ENCODE data around the gene TBX1.
"Not testable (repeated sequence)": the region's sequence is repeated elsewhere in the genome, so short reads cannot be mapped to it uniquely, and the experiment has no call there.

- TF ChIP-seq, protein P1, sequence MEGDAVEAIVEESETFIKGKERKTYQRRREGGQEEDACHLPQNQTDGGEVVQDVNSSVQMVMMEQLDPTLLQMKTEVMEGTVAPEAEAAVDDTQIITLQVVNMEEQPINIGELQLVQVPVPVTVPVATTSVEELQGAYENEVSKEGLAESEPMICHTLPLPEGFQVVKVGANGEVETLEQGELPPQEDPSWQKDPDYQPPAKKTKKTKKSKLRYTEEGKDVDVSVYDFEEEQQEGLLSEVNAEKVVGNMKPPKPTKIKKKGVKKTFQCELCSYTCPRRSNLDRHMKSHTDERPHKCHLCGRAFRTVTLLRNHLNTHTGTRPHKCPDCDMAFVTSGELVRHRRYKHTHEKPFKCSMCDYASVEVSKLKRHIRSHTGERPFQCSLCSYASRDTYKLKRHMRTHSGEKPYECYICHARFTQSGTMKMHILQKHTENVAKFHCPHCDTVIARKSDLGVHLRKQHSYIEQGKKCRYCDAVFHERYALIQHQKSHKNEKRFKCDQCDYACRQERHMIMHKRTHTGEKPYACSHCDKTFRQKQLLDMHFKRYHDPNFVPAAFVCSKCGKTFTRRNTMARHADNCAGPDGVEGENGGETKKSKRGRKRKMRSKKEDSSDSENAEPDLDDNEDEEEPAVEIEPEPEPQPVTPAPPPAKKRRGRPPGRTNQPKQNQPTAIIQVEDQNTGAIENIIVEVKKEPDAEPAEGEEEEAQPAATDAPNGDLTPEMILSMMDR (IDR thresholded peaks at IDR 0.05; ENCODE audit: insufficient read depth, low read length): not testable (repeated sequence)
- not testable (repeated sequence) for TF ChIP-seq POLR2AphosphoS5, GABPA (IDR thresholded peaks at IDR 0.05; ENCODE audit: low read depth)
- TF ChIP-seq, protein P2, sequence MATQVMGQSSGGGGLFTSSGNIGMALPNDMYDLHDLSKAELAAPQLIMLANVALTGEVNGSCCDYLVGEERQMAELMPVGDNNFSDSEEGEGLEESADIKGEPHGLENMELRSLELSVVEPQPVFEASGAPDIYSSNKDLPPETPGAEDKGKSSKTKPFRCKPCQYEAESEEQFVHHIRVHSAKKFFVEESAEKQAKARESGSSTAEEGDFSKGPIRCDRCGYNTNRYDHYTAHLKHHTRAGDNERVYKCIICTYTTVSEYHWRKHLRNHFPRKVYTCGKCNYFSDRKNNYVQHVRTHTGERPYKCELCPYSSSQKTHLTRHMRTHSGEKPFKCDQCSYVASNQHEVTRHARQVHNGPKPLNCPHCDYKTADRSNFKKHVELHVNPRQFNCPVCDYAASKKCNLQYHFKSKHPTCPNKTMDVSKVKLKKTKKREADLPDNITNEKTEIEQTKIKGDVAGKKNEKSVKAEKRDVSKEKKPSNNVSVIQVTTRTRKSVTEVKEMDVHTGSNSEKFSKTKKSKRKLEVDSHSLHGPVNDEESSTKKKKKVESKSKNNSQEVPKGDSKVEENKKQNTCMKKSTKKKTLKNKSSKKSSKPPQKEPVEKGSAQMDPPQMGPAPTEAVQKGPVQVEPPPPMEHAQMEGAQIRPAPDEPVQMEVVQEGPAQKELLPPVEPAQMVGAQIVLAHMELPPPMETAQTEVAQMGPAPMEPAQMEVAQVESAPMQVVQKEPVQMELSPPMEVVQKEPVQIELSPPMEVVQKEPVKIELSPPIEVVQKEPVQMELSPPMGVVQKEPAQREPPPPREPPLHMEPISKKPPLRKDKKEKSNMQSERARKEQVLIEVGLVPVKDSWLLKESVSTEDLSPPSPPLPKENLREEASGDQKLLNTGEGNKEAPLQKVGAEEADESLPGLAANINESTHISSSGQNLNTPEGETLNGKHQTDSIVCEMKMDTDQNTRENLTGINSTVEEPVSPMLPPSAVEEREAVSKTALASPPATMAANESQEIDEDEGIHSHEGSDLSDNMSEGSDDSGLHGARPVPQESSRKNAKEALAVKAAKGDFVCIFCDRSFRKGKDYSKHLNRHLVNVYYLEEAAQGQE (IDR thresholded peaks at IDR 0.05; ENCODE audit: insufficient replicate concordance, low read depth): not testable (repeated sequence)
Observed at GRCh38 chr22:19726064-19726788, 34.4 kb upstream of the TBX1 start.

Data from HL-60 (cell line).